Subcutaneous abdominal adipose tissue (tissue), 5 donors: ENCODE data around the gene KCTD21.

ENCODE experiments used
- H3K27ac ChIP-seq: one replicate; pipeline ENCODE4 v1.7.0; 2013; ENCODE audit warnings: low read depth, mild to moderate bottlenecking, inconsistent platforms, low read length, moderate library complexity
- H3K27me3 ChIP-seq, 5 donors: one replicate each; pipeline ENCODE4 v1.7.0; 2013; ENCODE audit warnings: low read length in 5 of 5, inconsistent platforms in 1 of 5; ENCODE audit not compliant: control insufficient read depth in 5 of 5, insufficient read depth in 4 of 5
- H3K36me3 ChIP-seq, 5 donors: one replicate each; pipeline ENCODE4 v1.7.0; 2013; ENCODE audit warnings: low read length in 5 of 5; ENCODE audit not compliant: control insufficient read depth in 5 of 5, insufficient read depth in 5 of 5
- H3K4me1 ChIP-seq, 5 donors: one replicate each; pipeline ENCODE4 v1.7.0; 2013; ENCODE audit warnings: low read length in 5 of 5, mild to moderate bottlenecking in 3 of 5, moderate library complexity in 1 of 5; ENCODE audit not compliant: control insufficient read depth in 5 of 5, insufficient read depth in 5 of 5
- H3K4me3 ChIP-seq, 5 donors: one replicate each; pipeline ENCODE4 v1.7.0; 2013; ENCODE audit warnings: low read length in 5 of 5, low read depth in 1 of 5
- H3K9ac ChIP-seq, 5 donors: one replicate each; pipeline ENCODE4 v1.7.0; 2013; ENCODE audit warnings: low read length in 5 of 5, mild to moderate bottlenecking in 4 of 5, moderate library complexity in 3 of 5
- H3K9me3 ChIP-seq, 5 donors: one replicate each; pipeline ENCODE4 v1.7.0; 2013; ENCODE audit warnings: low read length in 5 of 5; ENCODE audit not compliant: control insufficient read depth in 5 of 5
- donor health status: healthy.
- donor health status: healthy.
- donor health status: healthy.
- donor health status: healthy.
- donor health status: healthy.

Gene KCTD21

DNA sequence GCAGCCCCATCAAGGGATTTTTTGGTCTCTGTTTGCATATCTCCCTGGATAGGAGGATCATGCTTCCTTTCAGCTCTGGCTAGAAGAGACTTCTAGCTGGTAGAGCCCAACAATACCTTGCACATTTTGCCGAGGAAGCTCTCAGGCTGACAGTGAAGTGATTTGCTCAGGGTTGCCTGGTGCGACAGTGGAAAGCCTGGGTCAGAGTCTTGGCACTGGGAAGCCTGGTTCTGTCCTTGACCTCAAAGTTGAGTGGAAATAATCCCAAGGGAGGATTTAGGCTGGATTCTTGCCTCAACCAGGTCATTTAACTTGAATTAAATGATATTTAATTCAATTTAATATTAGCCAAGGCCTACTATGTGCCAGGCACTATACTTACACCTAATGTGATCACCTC, 24.6 kb downstream of the KCTD21 start:
- H3K36me3 ChIP-seq, result no peaks in the 10 kb centered on the region
- no peak overlapping the region for H3K4me3 ChIP-seq
- peaks cover under 1 to 24% (median 14%) of the 10 kb centered on the region in 5 donors for H3K4me1 ChIP-seq
- H3K9ac ChIP-seq, result no peak overlapping the region
- peaks cover 0 to 5% (median 0%) of the 10 kb centered on the region in 5 donors for H3K9me3 ChIP-seq
- H3K27ac ChIP-seq, result no peak overlapping the region
- H3K27me3 ChIP-seq, result no peaks in the 10 kb centered on the region

DNA sequence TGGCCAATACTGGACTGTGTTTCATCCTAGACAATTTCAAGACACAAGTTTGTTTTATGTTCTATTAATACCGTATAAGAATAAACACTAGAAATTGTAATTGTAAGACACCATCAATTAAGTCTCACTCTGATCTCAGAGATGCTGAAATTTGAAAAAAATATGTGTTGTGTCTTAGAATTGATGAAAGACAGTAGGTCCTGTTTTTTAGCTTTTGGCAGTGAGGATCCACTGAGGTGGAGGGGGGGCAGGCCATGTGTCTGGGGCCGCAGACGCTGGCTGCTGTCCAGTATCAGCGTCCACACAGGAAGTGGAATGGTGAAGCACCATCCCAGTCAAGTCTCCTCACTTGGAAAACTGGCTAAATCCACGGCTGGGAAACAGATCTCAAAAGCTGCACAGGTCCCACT, 26.5 kb downstream of the KCTD21 start:
- Histone ChIP-seq H3K27ac (no peak overlapping the region), H3K27me3 (no peaks in the 10 kb centered on the region), H3K36me3 (no peaks in the 10 kb centered on the region), H3K9me3 (peaks cover 0 to 5% (median 0%) of the 10 kb centered on the region in 5 donors), H3K9ac (no peak overlapping the region), H3K4me3 (no peak overlapping the region), H3K4me1 (peaks cover 0 to 15% (median 5%) of the 10 kb centered on the region in 5 donors)

GRCh38 chr11:78161346-78161745, 27.1 kb downstream of the KCTD21 start:
- Histone ChIP-seq H3K36me3 (no peaks in the 10 kb centered on the region), H3K27ac (no peak overlapping the region), H3K27me3 (no peaks in the 10 kb centered on the region), H3K4me3 (no peak overlapping the region), H3K9me3 (peaks cover 0 to 5% (median 0%) of the 10 kb centered on the region in 5 donors), H3K9ac (no peak overlapping the region), H3K4me1 (peaks cover 0 to 15% (median 5%) of the 10 kb centered on the region in 5 donors)

- Histone ChIP-seq H3K9me3 (peaks cover 0 to 5% (median 0%) of the 10 kb centered on the region in 5 donors), H3K36me3 (no peaks in the 10 kb centered on the region), H3K4me3 (no peak overlapping the region), H3K9ac (no peak overlapping the region), H3K27me3 (no peaks in the 10 kb centered on the region), H3K27ac (no peak overlapping the region), H3K4me1 (peaks cover 0 to 15% (median 5%) of the 10 kb centered on the region in 5 donors)
These were observed 27.9 kb downstream of the KCTD21 start for GRCh38 chr11:78160557-78160956.

DNA sequence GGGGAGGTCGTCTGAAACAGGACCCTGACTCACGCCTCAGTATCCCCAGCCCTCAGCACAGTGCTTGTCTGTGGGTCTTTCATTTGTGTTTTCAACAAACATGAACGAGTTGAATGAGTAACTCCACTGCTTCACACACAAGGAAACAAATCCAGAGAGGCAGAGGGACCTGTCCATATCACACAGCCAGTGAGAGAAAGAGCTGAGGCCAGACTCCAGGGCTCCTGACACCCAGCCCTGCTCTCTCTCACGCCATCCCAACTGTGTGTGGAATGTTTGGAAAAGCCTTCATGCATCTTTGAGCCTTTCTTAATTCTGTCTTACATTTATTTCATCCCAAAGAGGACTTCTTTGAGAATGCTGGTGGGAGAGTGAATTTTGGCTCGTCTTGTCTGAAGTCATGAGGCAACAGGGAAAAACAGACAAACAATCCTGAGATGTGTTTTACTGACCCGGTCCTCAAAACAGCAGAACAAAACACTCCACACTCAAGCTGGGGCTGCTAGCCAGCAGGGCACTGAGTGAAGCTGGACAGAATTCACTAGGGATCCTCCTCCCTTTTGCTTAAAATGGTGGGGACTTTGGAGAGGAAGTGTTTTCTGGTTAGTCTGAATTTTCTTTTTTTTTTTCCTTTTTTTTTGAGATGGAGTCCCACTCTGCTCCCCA, 29.3 kb downstream of the KCTD21 start:
- no peak overlapping the region for H3K9ac ChIP-seq
- H3K9me3 ChIP-seq, result no peaks in the 10 kb centered on the region
- no peaks in the 10 kb centered on the region for H3K27me3 ChIP-seq
- no peak overlapping the region for H3K4me3 ChIP-seq
- no peaks in the 10 kb centered on the region for H3K36me3 ChIP-seq
- peaks cover 0 to 12% (median 5%) of the 10 kb centered on the region in 5 donors for H3K4me1 ChIP-seq
- no peak overlapping the region for H3K27ac ChIP-seq

DNA sequence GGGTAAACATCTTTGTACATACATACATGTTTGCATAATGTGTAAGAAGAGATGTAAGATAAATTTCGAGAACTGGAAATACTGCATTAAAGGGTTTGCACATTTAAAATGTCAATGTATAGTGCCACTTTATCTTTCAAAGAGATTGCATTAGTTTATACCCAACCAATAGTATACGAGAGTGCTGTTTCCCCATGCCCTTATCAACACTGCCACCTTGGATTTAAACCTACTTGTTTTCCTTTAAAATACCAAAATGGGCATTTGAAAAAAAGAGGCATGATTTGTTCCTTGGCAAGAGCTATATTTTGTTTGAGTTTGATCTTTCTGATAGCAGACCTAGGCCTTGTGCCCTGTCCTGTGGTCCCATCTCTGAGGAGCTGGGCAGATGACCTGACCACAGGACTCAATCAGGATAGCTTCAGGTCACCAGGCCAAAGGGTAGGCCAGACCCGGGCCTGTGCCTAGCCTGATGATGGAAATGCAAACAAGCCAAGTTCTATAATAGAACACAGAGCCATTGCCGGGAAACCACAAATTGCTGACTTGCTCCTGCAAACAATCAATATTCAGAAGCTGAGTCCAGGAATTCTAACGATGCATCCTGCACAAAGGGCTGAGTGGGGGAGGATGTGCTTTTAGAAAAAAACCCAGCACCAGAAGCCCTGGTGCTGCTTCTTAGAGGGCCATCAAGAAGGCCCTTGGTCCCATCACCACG, 32.1 kb downstream of the KCTD21 start:
- Histone ChIP-seq H3K27me3 (no peaks in the 10 kb centered on the region), H3K36me3 (no peaks in the 10 kb centered on the region), H3K4me3 (no peak overlapping the region), H3K4me1 (peaks cover 0 to 7% (median 0%) of the 10 kb centered on the region in 5 donors), H3K9me3 (no peaks in the 10 kb centered on the region), H3K27ac (no peak overlapping the region), H3K9ac (no peak overlapping the region)

DNA sequence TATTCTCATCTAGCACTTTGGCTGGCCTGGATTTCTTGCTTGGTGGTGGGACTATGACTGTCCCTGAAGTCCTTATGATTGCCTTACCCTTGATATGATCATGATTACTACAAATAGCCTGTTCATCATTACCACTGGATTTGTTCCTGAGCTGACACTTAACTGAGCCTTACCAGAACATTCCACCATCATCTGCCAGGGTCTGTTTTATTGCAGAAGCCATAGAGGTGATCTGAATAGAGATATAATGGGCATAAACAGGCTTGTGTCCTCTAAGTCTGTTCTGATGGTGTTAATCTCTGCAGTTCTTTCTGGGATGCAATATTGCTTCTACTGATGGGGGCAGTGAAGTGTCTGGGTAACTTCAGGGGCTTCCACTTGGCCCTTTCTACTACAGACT, 36.6 kb downstream of the KCTD21 start:
- no peaks in the 10 kb centered on the region for H3K27me3 ChIP-seq
- no peak overlapping the region for H3K9ac ChIP-seq
- no peaks in the 10 kb centered on the region for H3K9me3 ChIP-seq
- H3K4me1 ChIP-seq, result no peaks in the 10 kb centered on the region
- H3K4me3 ChIP-seq, result no peak overlapping the region
- H3K36me3 ChIP-seq, result no peaks in the 10 kb centered on the region
- H3K27ac ChIP-seq, result no peak overlapping the region

GRCh38 chr11:78150754-78151153, 37.7 kb downstream of the KCTD21 start:
- Histone ChIP-seq H3K9me3 (no peaks in the 10 kb centered on the region), H3K4me1 (no peaks in the 10 kb centered on the region), H3K4me3 (no peak overlapping the region), H3K36me3 (no peaks in the 10 kb centered on the region), H3K27me3 (no peaks in the 10 kb centered on the region), H3K27ac (no peak overlapping the region), H3K9ac (no peak overlapping the region)

DNA sequence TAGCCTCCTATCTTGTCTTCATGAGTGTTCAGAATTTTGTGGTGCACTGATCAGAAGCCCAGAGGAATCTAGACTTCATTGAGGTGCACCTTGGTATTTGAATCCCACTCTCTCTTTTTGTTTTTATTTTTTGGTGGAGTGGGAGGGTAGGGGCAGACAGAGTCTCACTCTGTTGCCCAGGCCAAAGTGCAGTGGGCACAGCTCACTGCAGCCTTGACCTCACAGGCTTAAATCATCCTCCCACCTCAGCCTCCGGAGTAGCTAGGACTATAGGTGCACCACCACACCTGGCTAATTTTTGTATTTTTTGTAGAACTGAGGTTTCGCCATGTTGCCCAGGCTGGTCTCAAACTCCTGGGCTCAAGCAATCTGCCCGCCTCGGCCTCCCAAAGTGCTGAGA, 38.1 kb downstream of the KCTD21 start:
- Histone ChIP-seq H3K27me3 (no peaks in the 10 kb centered on the region), H3K36me3 (no peaks in the 10 kb centered on the region), H3K4me3 (no peak overlapping the region), H3K27ac (no peak overlapping the region), H3K9me3 (no peaks in the 10 kb centered on the region), H3K4me1 (peaks cover 0 to under 1% (median 0%) of the 10 kb centered on the region in 5 donors), H3K9ac (no peak overlapping the region)

GRCh38 chr11:78149646-78150045, 38.8 kb downstream of the KCTD21 start:
- Histone ChIP-seq H3K4me1 (peaks cover 0 to 7% (median 0%) of the 10 kb centered on the region in 5 donors), H3K9ac (no peak overlapping the region), H3K9me3 (no peaks in the 10 kb centered on the region), H3K36me3 (no peaks in the 10 kb centered on the region), H3K4me3 (no peak overlapping the region), H3K27me3 (no peaks in the 10 kb centered on the region), H3K27ac (no peak overlapping the region)
